ENCODE measurements around the gene DEFB119.
"Not testable (repeated sequence)": the region's sequence is repeated elsewhere in the genome, so short reads cannot be mapped to it uniquely, and the experiment has no call there.

DEFB119 gene, protein sequence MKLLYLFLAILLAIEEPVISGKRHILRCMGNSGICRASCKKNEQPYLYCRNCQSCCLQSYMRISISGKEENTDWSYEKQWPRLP

DNA sequence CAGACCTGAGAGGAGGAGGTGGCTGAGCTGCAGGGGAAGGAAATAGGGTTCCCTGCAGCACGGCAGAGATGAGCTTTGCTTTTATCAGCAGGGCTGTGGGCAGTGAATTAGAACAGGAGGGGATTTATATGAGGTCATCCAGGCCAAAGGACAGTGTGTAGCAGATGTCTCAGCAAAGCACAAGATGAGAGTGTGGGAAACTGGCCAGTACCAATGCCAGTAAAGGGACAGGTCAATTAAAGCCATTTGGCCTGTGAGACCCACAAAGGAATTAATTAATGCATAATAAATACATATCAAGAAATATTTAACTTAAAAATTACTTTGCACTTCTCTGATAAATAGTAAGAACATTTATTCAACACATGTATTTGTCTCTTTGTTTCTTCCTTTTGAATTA lies at the start of gene DEFB119:
DEFB119 (minus strand) TSS at position 101 of the 400 bp plus-strand sequence. CDS start 107 bp downstream, outside the sequence.
- DNase-seq = no peak

DNA sequence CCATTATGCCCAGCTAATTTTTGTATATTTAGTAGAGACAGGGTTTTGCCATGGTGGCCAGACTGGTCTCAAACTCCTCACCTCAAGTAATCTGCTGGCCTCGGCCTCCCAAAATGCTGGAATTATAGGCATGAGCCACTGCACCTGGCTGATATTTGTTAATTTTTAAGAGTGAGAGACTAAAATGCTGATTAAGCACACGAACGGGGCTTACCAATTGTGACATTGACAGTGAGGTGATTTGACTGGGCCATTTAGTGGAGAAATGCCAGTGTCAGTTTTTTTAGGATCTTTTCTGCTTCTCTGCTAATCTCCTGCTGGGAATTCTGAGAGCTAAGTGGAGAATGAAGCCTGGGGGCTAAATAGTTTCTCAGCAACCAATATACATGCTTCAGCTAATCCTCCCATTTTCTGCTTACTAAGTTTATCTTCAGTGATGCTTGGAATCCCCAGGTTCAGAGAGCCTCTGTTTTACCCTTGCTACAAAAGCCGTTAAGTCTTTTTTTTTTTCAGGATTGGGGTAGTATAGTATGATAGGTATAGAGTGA lies 40.3 kb upstream of the DEFB119 start:
- DNase-seq = no peak

DNA sequence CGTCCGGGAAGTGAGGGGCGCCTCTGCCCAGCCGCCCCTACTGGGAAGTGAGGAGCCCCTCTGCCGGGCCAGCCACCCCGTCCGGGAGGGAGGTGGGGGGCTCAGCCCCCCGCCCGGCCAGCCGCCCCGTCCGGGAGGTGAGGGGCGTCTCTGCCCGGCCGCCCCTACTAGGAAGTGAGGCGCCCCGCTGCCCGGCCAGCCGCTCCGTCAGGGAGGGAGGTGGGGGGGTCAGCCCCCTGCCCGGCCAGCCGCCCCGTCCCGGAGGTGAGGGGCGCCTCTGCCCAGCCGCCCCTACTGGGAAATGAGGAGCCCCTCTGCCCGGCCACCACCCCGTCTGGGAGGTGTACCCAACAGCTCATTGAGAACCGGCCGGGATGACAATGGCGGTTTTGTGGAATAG lies 37.2 kb upstream of the DEFB119 start:
- DNase-seq = not testable (repeated sequence)

DNA sequence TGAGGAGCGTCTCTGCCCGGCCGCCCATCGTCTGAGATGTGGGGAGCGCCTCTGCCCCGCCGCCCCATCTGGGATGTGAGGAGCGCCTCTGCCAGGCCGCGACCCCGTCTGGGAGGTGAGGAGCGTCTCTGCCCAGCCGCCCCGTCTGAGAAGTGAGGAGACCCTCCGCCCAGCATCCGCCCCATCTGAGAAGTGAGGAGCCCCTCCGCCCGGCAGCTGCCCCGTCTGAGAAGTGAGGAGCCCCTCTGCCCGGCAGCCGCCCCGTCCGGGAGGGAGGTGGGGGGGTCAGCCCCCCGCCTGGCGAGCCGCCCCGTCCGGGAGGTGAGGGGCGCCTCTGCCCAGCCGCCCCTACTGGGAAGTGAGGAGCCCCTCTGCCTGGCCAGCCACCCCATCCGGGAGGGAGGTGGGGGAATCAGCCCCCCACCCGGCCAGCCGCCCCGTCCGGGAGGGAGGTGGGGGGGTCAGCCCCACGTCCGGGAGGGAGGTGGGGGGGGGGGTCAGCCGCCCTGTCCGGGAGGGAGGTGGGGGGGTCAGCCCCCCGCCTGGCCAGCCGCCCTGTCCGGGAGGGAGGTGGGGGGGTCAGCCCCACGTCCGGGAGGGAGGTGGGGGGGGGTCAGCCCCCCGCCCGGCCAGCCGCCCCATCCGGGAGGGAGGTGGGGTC lies 36.6 kb upstream of the DEFB119 start:
- DNase-seq = not testable (repeated sequence)

DNA sequence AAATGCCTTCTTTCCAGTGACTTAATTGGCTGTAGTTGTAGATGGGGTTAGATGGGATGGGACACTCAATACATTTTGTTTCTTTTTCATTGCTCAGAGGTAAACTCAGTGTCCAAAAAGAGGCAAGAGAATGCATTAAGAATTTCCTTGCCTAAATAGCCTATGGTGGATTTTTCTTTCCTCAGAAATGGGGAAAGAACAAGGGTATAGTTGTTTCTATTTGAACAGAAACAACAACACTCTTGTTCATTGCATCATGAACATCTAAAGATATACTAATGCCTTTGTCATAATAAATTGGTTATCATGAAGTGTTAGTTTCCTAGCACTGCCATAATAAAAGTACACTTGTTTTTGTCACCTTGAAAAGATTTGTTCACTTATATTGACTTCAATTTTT lies 35.4 kb upstream of the DEFB119 start:
- DNase-seq = no peak

DNA sequence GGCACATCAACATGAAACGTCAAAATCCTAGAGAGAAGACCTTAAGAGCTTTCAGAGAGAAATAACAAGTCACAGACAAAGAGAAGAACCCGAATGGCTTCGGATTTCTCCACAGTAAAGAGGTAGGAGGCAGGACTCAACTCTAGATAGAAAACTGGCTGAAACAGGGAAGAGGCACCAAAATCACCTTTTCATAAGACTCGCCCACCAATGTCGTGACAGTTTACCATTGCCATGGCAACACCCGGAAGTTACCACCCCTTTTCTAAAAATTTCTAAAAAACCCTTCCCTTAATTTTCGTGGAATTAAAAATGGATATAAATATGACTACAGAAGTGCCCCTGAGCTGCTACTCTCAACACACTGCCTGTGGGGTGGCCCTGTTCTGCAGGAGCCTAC lies 27.9 kb upstream of the DEFB119 start:
- DNase-seq = no peak

DNA sequence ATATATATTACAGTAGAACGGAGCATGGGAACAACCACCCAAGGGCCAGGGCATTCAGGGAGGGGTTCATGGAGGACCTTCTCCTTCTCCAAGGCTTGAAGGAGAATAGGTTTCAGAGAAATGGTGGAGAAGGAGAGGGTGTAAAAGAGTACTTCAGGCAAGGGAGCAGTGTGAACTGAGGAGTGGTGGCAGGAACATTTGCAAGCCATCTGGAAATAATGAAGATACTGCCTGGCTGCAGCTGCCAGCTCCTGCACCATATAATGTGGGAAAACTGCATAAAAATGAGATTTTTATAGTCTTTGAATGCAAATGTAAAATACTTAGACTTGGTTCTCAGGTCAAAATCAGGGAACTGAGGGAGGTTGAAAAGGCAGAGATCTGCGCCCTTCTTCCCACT lies 25.3 kb upstream of the DEFB119 start:
- DNase-seq = no peak

DNA sequence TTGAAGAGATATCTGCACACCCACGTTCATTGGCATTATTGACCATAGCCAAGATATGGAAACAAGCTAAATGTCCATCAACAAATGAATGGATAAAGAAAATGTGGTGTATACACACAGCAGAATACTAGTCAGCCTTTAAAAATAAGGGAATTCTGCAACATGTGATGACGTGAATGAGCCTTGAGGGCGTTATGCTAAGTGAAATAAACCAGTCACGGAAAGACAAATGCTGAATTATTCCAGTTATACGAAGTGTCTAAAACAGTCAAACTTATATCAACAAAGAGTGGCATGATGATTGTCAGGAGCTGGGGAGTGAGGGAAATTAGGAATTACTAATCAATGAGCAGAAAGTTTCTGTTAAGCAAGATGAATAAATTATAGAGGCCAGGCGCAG lies 24.0 kb upstream of the DEFB119 start:
- DNase-seq = no peak

DNA sequence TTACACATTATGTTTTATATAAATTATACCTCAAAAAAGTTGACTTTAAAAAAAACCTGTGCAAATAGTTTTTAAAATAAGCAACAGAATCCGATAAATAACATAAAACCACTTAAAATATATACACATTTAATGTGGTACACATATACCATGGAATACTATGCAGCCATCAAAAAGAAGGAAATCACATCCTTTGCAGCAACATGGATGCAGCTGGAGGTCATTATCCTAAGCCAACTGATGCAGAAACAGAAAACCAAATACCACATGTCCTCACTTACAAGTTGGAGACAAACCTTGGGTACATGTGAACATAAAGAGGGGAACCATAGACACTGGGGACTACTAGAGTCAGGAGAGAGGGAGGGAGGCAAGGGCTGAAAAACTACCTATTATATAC lies 19.6 kb upstream of the DEFB119 start:
- DNase-seq = no peak

DNA sequence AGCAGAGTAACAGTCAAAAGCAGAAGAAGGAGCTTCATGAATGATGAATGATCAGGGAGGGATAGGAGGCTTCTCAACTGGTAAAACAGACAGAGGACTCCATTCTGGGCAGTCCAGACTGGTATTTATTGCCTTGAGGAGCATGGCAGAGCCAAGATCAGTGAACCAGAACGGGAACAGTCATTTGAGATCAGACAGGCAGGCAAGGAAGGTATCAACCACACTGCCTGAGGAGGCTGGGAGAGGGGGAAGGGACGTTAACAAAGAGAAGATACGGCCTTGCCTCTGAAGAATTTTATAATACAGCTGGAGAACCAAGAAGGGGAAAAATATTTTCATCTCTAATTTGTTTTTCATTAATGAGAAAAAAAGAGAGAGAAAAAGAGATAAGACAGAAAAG lies 15.7 kb upstream of the DEFB119 start, which contains the start of gene DEFB121:
DEFB121 (minus strand) TSS at position 101 of the 400 bp plus-strand sequence; CDS start at position 38, 63 bp downstream.
- DNase-seq = no peak

DNA sequence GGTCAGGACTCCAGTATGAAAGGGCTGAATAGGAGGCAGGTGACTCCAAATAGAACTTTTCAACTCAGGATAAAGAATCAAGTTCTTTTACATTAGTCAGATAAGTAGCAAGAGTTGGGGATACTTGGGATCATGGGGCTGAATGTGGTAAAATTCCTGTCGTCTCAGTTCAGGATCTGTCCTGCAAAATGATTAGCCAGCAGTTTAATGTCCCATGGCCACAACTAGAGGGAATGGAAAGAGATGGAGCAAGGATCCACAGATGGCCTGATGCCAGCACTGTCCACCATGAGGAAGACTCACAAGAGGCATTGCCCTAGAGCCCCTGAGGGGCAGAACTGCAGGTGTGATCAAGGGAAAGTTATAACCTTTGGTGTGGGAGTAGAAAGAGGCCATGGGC lies 13.5 kb upstream of the DEFB119 start:
- no peak for DNase-seq

DNA sequence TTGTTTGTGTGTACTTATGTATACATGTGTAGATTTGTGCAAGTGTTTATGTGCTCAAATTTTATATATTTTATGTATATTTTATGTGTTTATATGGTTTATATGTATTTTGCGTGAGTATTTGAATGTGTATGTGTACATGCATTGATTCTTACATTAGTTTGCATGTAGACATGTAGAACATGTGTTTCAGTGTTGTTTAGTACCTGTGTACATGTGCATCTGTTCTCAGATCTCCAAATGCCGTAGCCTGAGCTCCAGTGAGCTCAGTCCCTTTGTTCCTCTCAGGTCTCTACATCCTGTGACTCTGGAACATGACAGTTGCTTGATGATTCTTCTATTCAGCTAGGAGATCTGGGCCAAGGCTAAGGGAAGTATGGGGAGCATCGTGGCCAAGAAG lies 4.5 kb upstream of the DEFB119 start:
- no peak for DNase-seq

DNA sequence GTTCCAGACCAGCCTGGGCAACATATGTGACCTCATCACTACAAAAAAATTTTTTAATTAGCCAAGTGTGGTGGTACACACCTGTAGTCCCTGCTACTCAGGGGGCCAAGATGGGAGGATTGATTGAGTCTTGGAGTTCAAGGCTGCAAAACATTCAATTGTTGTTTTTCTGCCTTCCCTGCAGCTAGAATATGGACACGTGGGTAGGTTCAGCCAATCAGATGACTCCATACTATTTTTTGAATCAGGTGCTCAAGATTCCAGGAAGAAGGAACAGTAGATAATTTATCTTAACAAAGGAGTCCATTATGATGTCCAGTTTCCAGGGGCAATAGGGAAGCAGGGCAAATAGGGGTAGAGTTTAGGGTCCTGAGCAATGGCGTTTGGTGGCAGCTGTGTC lies 2.4 kb upstream of the DEFB119 start:
- DNase-seq = no peak

DNA sequence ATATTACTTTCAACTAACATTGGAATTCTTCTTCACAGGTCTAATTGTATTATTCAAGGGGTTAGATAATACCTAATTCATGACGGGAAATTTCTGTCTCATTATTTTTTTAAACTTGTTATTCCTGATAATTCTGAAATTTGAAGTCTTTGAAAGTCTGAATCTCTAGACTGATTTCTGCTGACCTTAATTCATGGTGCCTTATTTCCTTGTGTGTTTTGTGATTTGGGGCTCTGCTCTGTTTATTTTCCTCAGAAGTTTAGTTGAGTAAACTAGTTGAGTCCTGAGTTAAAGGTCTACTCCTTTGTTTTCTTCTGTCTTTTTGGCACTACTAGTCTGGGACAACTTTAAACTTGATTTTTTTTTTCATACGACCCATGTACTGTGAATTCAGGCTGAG lies 16.0 kb downstream of the DEFB119 start:
- DNase-seq = no peak

DNA sequence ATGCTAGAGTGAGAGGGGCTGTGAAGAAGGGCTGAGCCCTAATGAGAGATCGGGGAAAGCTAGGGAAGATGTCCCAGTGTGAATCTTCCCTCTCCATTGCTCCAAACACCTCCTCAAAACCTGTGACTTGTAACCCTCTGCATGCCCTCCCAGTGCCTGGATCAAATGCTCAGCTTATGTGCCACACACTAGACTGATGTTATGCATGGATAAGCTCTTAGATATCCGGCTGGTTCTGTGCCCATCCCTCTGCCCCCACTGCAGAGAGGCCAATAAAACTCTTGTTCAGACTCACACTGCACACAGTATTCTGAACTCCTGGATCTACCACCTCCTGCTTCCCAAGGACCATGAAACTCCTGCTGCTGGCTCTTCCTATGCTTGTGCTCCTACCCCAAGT lies 22.1 kb downstream of the DEFB119 start, which contains the start of gene DEFB118:
DEFB118 (plus strand) TSS at position 301 of the 400 bp plus-strand sequence; CDS start at position 351, 50 bp downstream.
- no peak for DNase-seq

DNA sequence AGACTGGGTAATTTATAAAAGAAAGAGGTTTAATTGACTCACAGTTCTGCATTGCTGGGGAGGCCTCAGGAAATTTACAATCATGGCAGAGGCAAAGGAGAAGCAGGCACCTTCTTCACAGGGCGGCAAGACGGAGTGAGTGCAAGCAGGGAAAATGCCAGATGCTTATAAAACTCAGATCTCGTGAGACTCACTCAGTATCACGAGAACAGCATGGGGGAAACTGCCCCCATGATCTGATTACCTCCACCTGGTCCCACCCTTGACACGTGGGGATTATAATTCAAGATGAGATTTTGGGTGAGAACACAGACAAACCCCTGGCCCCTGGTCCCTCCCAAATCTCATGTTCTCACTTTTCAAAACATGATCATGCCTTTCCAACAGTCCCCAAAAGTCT lies 26.1 kb downstream of the DEFB119 start:
- not testable (repeated sequence) for DNase-seq

DNA sequence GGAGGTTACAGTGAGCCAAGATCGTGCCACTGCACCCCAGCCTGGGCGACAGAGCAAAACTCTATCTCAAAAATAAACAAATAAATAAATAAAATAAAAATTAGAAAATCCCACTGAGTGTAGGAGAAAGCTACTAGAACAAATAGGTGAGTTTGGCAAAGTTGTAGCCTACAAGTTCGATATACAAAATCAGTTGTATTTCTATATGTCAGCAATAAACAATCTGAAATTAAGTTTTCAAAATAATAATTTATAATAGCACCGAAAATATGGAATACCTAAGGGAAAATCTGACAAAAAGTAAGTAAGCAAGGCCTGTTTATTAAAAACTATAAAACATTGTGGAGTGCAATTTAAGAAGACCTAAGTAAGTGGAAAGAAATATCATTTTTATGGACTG lies 27.1 kb downstream of the DEFB119 start:
- DNase-seq = no peak

DNA sequence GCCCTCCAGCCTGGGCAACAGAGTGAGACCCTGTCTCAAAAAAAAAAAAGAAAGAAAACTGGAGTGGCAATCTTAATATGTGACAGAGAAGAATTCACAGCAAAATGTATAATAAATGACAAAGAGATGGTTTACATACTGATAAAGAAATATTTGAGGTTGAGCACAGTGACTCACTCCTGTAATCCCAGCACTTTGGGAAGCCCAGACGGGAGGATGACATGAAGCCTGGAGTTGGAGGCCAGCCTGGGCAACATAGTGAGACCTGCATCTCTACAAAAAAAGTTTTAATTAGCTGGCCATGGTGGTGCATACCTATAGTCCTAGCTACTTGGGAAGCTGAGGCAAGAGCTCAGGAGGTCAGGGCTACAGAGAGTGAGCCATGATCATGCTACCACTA lies 34.4 kb downstream of the DEFB119 start:
- DNase-seq = no peak

DNA sequence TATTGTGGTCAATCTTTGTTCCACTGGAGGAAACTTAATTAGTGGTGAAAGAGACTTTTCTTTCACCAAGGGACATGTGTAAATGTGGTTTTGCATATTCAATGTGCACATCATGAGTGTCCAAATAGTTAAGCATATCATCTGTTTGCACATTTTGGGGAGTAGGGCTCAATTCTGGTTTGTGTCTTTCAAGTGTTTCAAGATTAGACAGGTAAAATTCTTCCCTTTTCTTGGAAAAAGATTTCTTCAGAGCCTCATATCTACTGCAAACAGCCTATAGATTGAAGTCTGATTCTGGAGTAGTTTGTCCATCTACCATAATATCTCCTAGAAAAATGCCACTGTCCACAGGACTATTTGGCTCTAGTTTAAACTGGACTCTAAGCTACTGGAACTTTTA lies 48.9 kb downstream of the DEFB119 start:
- DNase-seq = no peak

DNA sequence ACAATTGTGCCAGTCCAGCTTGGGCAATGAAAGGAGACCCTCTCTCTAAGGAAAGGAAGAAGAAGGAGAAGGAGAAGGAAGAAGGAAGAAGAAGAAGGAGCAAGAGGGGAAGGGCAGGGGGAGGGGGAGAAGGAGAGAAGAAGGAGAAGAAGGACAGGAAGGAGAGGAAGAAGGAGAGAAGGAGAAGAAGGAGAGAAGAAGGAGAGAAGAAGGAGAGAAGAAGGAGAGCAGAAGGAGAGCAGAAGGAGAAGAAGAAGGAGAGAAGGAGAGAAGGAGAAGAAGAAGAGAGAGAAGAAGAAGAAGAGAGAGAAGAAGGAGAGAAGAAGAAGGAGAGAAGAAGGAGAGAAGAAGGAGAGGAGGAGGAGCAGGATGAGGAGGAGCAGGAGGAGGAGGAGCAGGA lies 59.5 kb downstream of the DEFB119 start:
- DNase-seq = no peak
